ENCODE results near the gene CCNF.

The CCNF gene

DNA sequence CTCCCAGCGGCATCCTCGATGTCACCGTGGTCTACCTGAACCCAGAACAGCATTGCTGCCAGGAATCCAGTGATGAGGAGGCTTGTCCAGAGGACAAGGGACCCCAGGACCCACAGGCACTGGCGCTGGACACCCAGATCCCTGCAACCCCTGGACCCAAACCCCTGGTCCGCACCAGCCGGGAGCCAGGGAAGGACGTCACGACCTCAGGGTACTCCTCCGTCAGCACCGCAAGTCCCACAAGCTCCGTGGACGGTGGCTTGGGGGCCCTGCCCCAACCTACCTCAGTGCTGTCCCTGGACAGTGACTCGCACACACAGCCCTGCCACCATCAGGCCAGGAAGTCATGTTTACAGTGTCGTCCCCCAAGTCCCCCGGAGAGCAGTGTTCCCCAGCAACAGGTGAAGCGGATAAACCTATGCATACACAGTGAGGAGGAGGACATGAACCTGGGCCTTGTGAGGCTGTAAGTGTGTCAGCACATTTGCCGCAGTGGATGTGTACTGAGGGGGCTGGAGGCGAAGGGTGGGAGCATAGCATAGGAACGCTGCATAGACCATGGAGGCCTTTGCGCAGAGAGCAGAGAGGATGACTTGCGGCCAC, 27.4 kb downstream of the CCNF start:
- no peak for DNase-seq (ENCODE audit: low read depth in 2 of 2)

DNA sequence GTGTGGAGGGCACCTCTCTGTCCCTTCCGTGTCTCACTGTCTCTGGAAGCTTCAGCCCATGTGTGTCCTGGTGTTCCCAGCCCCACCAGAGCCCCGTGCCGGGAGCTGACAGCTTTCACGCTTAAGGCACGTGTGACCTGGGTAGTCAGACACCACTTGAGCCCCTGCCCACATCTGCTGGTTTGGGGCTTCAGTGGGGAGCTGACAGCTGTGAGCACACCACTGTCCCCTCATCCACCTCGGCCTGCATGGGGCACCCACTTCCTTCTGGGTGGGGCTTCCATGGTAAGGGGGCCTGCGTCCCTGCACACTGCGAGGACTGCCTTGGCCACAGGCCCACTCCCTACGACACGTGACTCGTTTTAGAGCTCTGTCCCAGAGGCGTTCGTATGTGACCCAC, 28.0 kb downstream of the CCNF start:
- no peak for DNase-seq (ENCODE audit: low read depth in 2 of 2)

DNA sequence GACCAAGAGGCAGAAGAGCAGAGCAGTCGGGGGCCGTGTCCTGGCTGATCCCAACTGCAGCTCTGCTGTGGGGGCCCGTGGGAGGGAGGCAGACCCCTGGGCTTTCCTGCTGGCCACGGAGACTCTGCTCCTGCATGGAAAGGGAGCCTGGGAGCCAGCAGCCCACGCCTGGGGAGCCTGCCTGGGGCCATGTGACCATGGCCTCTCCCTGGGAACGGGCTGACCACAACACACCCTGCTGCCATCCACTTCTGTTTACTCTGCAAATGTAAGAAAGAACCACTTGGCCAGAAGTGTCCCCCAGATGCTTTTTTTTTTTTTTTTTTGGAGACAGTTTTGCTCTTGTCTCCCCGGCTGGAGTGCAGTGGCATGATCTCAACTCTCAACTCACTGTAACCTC, 28.7 kb downstream of the CCNF start:
- DNase-seq (ENCODE audit: low read depth in 2 of 2) = no peak

DNA sequence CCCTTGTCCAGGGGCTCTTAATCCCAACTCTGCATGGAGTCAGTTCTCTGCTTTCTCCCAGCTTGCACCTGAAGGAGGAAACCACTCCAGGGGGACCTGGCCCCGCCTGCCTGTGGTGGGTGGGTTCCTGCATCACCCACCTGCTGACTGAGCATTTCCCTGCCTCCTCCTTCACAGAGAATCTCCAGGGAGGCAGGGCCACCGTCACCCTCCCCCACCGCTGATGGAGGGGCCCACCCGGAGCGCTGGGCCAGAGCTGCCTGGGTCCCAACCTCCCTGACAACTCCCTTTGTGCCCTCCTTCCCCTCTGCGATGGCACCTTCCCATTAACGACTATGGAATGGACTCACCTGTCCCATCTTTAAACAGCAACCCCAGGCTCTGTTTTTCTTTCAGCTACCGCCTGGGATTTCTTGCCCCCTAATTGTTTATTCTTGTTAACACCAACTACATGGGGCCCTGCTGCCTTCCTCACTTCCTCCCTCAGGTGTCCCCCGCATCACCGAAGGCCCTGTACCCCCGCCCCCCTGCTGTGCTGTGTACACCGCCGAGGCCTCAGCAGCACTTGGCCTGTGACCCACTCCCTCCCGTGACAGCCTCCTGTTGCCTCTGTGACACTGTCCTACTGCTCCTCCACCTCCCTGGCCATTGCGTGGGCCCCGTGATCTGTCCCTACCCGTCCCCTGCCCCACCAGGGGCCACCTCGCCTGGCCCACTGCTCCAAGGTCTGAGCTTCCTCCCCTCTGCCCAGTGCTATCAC, 29.8 kb downstream of the CCNF start:
- DNase-seq (ENCODE audit: low read depth in 2 of 2) = no peak

DNA sequence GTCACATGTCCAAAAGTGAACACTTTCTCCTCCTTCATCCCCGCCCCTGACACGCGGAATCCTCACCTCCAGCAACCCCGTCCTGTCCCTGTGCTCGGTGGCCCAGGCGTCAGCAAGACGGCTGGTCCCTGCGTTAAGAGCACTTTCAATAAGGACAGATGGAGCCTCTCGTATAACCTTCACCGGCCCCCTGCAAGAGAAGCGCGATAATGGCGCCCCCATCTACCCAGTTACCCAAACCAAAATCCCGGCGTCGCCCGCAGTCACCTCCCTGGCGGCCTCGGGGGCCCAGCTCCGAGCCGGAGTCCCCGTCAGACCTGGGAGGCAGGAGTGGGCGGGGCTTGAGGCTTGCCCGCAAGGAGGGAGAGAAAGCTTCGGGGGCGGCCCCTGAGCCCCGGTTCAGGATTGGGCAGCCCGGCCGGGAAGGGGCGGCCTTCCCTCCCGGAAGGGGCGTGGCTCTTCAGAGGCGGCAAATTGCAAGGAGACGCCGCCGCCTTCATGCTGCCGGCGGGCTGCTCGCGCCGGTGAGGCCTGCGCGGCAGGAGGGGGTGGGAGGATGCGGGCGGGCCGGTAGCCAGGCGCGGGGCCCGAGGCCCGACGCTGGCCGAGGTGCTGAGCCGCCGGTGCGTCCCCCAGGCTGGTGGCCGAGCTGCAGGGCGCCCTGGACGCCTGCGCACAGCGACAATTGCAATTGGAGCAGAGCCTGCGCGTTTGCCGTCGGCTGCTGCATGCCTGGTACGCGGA, 30.6 kb downstream of the CCNF start, which contains the start of gene TEDC2:
Gene TEDC2 (plus strand): TSS at position 463 of the 744 bp plus-strand sequence. CDS start 36 bp downstream, at position 499.
- peak; percentile 97 for DNase-seq (ENCODE audit: low read depth in 2 of 2)

DNA sequence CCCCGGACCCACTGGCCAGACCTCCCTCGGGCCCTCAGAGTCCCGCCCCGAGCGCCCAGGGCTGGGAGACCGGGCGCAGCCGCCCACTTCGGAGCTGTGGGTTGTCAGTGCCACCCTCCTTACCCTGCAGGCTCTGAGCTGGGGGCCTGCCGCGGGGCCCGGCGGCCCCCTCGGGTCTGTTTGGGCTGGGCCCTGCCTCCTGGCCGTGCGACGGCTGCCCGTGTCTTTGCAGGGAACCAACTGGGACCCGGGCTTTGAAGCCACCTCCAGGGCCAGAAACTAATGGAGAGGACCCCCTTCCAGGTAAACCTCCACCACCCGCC, 31.1 kb downstream of the CCNF start:
- DNase-seq (ENCODE audit: low read depth in 2 of 2) = no peak

DNA sequence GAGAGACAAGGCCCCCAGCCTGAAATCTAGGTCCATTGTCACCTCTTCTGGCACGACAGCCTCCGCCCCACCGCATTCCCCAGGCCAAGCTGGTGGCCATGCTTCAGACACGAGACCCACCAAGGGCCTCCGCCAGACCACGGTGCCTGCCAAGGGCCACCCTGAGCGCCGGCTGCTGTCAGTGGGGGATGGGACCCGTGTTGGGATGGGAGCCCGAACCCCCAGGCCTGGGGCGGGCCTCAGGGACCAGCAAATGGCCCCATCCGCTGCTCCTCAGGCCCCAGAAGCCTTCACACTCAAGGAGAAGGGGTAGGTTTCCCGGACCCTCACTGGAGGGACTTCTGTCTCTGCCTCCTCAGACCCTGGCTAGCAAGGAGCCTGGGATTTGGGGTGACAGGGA, 31.7 kb downstream of the CCNF start:
- no peak for DNase-seq (ENCODE audit: low read depth in 2 of 2)

DNA sequence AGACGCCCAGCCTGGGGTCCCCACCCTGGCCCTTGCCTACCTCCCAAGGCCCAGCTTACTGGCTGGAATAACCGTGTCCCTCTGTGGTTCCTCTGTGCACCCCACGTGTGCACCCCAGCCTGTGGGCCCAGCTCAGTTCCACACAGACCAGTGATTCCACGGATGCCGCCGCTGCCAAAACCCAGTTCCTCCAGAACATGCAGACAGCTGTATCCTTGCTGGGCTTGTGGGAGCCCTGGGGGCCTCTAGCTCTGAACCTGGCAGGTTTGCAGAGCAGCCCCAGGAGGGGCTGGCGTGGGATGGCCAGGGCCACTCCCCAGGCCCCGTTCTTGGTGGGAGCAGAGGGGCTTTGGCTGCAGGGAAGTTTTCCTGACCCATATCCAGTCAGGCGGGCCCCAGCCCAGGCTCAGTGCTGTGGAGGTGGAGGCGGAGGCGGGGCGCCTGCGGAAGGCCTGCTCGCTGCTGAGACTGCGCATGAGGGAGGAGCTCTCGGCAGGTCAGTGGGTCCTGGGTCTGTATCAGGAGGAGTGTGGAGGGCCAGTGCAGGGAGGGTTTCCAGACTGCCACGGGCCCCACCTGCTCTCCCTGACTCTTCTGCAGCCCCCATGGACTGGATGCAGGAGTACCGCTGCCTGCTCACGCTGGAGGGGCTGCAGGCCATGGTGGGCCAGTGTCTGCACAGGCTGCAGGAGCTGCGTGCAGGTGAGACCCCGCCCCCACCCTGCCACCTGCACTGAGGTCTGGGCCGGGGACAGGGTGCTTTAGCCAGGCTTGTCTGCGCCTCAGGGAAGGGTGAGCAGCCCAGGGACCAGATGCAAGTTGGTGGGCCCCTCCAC, 33.0 kb downstream of the CCNF start:
- DNase-seq (ENCODE audit: low read depth in 2 of 2) = no peak

DNA sequence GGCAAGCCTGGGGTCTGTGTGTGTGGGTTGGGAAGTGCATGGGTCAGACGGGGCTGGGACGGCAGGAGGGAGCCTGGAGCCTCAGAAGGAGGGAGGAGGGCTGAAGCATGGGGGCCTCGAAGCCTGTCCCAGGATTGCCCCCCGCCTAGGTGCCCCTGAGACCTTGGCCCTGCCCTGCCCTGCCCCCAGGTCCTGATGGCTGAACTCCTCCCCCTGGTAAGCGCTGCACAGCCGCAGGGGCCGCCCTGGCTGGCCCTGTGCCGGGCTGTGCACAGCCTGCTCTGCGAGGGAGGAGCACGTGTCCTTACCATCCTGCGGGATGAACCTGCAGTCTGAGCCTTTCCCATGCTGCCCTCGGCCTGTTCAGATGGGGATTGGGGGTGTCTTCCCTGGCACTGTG, 35.1 kb downstream of the CCNF start:
- no peak for DNase-seq (ENCODE audit: low read depth in 2 of 2)

DNA sequence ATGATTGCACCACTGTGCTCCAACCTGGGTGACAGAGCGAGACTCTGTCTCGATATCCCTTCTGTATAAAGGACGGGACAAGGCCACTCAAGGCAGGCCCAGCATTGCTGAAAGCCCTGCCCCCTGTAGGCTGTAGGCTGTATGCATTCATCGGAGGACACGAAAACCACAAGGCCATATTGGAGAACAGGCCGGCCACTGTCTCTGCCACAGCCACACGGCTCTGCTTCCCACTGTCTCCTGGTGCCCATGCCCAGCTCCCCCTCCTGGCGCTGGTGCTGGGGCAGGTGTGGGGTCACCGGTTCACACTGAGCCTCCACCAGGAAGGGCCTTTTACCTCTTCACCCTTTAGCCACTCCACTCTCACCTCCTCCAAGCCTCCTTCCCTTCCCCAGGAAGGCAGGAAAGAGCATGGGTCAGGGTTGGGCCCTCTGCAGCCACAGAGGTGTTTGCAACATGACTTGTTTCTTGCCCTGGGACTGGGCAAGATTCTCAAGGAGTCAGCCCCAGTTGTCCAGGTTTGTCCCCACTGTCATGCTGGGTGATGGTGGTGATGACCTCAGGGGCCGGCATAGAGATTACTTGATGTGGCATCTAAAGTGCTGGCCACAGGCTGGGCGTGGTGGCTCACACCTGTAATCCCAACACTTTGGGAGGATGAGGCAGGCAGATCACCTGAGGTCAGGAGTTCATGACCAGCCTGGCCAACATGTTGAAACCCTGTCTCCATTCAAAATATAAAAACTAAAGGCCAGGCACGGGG, 36.6 kb downstream of the CCNF start:
- DNase-seq (ENCODE audit: low read depth in 2 of 2) = no peak

DNA sequence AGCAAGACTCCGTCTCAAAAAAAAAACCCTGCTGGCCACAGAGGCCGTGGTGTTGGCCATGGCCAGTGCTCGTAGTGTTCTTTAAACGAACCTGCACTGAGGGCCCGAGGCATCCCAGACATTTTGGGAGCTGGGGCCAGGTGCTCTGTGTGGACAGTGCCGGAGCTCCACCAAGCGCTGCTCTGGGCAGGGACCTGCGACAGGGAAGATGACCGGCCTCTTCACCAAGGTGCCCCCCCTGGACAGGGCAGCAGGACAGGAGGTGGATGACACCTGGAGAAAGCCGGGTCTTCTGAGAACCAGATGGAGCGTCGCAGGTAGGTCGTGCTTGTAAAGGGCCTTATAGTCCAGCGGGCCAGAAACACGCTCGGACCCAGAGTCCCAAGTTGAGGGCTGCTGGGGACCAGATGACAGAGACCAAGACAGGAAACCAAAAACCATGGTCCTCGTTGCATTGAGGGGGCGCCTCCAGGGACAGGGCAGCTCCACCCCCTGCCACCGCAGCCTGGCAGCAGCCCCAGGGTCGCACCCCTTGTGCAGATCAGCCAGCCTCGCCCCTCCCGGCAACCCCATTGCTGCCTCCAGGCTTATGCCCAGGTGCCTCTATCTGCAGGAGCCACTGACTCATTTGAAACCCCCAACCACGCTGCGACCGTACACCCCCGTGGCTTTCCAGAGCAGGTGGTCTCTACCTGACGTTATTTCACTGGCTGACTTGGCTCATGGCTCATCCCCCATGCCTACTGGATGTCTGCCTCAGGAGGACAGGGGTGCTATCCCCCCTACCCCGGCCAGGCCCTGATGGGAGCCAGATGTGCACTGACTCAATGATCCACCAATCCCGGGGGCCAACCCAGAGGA, 37.6 kb downstream of the CCNF start:
- no peak for DNase-seq (ENCODE audit: low read depth in 2 of 2)

DNA sequence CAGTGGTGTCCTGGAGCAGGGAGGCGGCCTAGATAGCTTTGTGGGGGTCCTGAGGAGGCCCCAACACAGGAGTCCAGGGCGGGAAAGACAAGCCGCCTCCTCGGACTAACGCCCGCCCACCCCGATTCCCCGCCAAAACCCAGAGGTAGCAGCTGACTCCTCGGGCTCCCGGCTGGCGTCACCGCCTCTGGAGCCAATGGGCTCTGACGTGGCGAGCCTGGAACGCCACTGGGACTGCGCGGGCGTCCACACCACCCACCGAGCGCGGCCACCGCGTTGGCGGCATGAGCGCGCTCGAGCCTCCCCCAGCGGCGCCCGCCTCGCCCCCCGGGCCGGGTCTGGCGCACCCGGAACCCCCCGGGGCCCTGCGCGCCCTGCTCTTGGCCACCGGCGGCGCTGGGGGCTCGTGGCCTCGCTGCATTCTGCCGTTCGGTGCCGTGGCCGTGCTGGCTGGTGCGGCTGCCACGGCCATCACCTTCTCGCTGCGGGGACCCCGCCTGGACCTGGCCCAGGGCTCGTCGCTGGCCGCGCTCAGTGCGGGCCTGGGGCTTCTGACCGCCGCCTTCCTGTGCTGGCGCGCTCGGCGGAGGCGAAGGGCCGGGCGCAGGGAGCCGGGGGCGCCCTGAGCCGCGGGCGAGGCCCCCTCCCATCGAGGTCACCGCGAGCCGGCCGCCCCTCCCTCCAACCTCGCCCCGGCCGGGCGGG, 38.4 kb downstream of the CCNF start:
- no peak for DNase-seq (ENCODE audit: low read depth in 2 of 2)

DNA sequence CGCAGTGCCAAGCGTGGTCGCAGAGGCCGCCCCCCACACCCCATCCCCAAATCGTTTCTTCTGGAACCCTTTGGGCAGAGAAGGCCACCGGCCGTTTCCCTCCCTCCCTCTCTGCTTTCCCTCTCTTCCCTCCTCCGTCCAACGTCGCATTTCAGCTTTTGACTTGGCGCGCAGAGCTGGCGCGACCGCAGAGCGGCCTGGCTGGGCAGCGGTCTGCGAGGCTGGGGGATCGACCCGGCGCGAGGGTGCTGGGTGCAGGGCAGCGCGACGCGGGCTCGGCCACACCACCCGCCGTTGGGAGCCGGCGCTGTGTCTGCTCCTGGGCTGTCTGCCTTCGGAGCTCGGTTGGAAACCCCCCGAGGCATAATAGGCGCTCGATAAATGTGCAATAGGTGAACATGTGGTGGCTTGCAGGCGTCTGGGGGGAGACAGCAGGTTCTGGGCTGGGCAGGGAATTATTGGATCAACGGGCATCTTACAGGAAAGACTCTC, 39.0 kb downstream of the CCNF start:
- no peak for DNase-seq (ENCODE audit: low read depth in 2 of 2)

DNA sequence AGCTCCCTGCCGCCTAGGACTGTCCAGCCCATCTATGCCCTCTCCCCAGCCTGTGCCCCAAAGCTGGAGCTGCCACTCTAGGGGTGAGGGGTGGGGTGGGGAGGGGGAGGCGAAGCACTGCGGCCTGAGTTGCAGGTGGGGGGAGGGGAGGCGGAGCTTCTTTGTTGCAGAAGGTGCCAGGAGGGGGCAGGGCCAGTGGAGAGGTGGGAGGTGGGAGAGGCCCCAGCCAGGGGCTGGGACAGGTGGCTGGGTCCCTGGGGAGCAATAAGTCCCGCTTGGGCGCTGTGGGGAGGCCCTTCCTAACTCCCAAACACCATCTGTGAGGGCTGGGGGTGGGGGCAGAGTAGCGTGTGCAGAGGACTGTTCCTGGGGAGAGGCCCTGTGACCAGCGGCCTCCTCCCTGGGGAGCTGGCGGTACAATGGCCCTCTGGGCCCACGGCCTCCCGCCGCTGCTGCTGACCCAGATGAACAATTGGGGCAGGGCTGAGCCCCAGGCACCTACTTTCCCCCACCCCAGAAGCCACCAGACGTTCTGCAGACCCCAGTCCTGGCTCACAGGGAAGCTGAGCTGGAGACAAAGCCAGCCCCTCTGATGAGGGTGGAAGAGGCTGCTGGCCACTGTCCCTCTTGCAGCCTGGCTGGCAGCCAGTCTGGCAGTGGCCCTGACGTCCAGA, 39.6 kb downstream of the CCNF start:
- no peak for DNase-seq (ENCODE audit: low read depth in 2 of 2)

DNA sequence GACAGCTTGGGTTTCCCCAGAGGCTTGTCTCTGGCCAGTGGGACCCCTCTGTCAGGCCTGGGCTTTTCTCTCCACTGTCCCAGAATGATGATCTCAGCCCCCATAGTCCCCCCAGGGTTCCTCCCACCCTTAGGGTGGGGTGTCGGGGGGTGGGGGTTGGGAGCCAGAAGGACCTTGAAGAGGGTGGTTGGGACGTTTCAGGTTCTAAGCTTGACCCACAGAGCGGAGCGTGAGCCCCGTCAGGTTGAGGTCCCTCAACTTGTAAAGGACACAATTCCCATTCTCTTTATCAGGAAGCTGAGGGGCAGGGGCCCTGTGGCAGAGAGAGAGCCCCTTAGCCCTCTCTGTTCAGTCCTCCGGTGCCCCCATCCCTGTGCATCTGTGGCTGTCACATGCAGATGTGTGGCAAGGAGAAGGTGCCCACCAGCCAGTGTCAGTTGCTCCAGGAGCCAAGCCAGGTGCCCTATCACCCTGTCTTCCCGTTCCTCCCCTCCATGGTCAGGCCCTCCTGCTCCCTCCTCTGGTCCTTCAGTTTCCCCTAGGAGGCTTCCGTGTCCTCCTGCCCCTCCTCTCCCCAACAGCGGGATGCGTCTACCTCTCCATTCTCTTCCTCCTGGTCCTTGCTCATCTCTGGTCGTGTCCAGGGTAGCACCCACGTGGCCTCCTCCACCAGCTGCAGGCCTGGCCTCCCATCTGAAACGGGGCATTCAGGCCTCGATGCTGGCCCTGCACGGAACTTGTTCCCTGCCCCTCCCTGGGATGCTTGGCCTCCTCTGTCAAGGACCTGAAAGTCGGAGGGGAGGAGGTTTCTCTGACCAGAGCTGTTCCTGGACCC, 40.4 kb downstream of the CCNF start:
- no peak for DNase-seq (ENCODE audit: low read depth in 2 of 2)

DNA sequence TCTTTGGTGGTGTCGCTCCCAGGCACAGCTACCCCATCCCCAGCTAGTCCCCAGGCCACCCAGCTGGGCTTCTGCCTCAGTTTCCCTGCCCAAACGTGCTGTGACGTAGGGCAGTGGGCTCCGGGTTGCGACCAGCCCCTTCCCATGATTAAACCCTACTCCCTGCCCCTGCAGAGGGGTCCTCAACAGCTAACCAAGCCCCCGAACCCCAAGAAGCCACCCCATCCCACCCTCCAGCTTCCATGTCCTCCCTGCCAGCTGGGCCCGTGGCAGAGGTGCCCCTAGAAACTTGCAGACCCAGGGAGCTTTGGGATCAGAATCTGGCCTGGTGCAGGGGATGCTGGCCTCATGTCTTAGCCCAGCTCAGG, 41.0 kb downstream of the CCNF start:
- DNase-seq (ENCODE audit: low read depth in 2 of 2) = no peak

DNA sequence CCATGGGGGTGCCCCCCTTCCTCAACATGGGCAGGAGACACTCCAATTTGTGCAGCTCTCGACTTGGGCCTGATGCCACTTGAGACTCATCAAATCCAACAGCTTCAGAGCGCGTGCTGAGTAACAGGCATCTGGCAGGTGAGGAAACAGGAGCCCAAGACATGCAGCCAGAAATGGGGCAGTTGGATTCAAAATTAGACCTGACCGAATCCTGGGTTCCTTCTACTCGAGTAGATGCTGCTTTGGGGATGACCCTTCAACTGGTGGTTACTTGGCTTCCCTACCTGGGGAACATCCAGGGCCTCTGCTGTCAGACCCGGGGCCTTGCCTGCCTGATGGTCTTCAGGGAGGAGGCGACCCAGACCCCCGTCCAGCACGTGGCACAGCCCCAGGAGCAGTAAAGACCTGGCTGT, 41.4 kb downstream of the CCNF start:
- DNase-seq (ENCODE audit: low read depth in 2 of 2) = no peak

DNA sequence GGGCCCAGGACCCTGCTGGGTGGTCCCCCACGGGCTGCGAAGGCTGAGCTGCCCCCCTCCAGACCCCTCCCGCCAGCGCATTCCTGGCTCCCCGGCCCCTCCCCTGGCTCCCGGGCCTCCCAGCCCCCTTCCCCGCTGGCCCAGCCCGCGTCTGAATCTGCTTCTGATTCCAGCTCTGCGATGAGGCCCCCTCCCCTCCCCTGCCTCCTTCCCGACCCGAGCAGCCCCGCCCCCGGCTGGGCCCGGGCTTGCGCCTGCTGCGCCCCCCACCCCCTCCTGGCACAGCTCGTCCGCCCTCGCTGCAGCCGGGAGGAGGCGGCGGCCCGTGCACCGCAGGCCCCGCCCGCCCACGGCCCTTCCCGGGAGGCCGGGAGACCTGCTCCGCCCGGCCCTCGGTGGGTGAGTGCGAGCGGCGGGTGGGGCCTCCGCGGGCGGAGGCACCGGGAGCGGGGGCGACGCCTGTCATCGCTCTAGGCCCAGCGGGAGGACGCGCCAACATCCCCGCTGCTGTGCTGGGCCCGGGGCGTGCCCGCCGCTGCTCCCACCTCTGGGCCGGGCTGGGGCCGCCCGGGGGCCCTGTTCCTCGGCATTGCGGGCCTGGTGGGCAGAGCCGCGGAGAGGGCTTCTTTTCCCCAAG, 41.9 kb downstream of the CCNF start, which contains the start of gene NTN3:
Gene NTN3 (plus strand): TSS at position 282 of the 637 bp plus-strand sequence. CDS start 405 bp downstream, outside the sequence.
- no peak for DNase-seq (ENCODE audit: low read depth in 2 of 2)

All from activated CD4-positive, alpha-beta T cell treated with anti-CD3 and anti-CD28 coated beads for 24 hours (primary cell).